GM19351 (cell line): ENCODE measurements around the gene PRDM7.
"Not testable (repeated sequence)": the region's sequence is repeated elsewhere in the genome, so short reads cannot be mapped to it uniquely, and the experiment has no call there.

Source experiments
- ATAC-seq: cut with Tn5 transposase; IDR thresholded peaks from one replicate; pipeline ENCODE4 v1.9.1; 2021; ENCODE audit warnings: mild to moderate bottlenecking, moderate library complexity; ENCODE audit not compliant: unreplicated experiment

Gene PRDM7

GRCh38 chr16:90016339-90016950 is 60.7 kb downstream of the PRDM7 start:
- no peak for ATAC-seq

GRCh38 chr16:90015586-90016338 is 61.4 kb downstream of the PRDM7 start:
- no peak for ATAC-seq

DNA sequence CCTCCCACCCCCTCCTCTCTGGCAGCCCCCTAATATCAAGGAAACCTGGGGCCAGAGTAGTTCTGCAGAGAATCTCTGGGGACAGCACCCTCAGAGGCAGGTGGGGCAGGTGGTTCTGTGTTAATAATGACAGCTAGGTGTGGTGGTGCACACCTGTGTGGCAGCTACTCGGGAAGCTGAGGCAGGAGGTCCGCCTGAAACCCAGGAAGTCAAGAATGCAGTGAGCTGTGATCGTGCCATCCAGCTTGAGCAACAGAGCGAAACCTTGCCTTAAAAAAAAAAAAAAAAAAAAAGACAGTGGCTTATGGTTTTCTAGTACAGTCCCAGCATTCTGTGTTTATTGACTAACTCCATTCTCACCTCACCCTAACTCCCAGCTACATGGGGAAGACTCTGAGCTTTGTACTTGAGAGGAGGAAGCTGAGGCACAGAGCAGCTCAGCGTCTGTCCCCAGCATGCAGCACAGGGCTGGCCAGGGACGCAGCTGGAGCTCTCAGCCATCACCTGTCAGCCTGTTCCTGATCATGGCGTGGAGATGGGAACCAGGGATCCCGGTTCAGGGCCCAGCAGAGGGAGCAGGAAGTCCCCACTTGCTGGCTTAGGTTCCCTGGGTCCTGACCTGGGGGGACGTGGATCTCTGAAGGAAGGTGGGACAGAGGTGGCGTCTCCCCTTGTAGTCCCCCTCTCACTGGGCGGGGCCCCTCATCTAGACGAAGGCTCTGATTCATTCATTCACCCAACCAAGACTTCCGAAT is 64.0 kb downstream of the PRDM7 start:
- ATAC-seq: no peak

DNA sequence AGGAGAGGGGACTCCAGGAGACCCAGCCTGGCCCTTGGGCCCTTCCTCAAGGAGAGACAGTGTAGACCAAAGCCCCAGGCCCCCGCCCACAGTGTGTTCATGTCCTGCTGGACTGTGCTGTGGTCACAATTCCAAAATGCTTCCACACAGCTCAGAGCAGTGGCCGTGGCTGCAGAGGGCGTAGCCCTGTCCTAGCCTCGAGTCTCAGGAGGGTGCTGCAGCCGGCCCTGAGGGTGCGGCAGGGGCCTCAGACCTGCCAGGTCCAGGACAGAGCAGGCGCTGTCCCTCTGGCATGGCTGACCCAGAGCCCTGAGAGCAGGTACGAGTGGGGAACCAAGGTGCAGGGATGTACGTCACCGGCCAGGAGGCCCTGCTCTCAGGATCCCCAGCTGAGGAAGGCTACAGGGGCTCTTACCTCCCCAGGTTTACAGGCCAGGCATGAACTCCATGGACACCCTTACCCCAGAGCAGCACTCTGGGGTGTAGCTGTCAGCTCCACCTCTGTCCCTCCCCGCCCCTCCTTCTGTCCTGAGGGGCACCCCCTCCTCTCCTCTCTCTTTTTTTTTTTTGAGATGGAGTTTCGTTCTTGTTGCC is 65.1 kb downstream of the PRDM7 start:
- ATAC-seq: no peak

DNA sequence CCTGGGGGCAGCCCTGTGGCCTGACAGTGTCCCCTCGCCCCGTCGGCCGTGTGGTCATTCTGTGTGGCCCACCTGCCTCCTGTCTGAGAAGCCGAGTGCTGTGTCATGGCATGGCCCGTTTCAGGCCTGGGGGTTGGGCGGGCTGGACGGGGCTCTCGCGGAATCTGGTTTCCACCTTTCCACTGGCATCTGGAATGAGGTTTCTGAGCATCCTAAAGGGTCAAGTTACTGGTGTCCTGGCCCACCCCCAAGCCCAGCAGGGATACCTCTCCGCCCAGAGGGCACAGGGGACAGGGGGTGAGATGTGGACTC is 65.7 kb downstream of the PRDM7 start:
- ATAC-seq: no peak

DNA sequence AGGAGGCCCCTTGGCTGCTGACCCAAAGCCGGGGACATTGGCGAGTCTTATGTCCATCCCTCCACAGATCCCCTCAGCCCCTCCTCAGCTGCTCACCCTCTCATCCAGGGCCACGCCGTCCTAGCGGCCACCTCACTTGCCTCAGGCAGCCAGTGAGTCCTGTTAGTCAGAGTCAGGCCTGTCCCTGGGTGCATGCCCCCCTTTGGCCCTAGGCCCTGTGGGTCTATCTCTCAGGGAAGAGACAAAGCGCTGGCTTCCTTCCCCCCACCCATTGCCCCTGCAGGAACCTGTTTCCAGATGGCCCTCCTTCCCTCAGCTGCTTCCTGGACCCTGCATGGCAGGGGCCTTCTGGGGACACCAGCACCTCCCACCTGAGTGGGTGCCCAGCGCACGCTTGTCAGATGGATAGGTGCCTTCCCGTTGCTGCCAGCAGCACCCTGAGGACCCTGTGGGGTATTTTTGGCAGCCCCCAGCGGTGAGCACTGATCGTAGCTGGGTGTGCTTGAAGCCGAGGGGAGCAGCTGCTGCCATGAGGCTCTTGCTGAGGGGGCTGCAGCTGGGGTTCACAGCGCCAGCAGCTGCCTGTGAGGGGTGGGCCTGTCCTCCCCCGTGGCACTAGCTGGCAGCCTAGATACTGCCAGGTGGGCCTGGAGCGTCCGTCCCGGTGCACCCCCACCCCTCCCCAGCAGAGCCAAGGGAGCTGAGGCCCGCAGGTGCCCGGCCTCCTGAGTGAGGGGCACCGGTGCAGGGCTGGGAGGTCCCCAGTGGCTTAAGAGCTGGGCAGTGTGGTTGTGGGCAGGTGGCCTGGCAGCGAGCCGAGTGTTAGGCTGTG is 66.2 kb downstream of the PRDM7 start:
- no peak for ATAC-seq

- ATAC-seq: peak; percentile 9
Measured at GRCh38 chr16:90009172-90009899, 67.8 kb downstream of the PRDM7 start.

DNA sequence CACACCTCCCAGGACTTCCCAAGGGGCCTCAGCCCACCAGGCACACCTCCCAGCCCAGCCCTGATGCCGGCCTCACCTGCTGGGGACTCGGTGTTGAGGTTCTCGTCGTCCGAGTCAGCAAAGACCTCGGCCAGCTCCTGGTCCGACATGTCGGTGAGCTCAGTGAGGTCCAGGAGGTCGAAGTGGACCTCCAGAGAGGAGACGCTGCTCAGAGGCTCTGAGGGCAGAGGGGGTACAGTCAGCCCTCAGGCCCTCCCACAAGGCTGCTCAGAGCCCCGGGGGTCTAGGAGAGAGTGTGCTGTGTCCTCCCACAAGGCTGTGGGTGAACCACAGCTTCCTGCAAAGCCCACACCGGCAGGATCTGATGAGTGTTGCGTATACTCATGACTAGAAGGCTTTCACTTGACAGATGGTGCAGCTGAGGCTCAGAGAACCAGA is 68.4 kb downstream of the PRDM7 start:
- ATAC-seq: peak; percentile 57

DNA sequence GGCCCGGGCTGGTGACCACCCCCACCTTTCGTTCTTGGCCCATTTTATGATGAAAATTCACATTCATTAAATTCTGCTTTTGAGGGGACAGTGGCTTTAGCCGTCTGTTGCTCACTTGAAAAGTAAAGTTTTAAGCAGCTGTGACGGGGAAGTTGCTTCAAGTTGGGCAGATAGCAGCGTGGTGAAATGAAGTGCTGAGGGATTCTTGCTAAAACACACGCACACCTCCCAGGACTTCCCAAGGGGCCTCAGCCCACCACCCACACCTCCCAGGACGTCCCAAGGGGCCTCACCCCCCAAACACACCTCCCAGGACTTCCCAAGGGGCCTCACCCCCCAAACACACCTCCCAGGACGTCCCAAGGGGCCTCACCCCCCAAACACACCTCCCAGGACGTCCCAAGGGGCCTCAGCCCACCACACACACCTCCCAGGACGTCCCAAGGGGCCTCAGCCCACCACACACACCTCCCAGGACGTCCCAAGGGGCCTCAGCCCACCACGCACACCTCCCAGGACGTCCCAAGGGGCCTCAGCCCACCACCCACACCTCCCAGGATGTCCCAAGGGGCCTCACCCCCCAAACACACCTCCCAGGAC is 69.4 kb downstream of the PRDM7 start:
- ATAC-seq: not testable (repeated sequence)

GRCh38 chr16:90007015-90007414 is 70.1 kb downstream of the PRDM7 start:
- no peak for ATAC-seq
